Stimulated activated effector memory CD8-positive, alpha-beta T cell treated with anti-CD3 and anti-CD28 coated beads, Interleukin-12 subunit alpha, Interleukin-12 subunit beta, amount 100 ng/mL, for 72 hours (primary cell): Measurements from ENCODE around the gene ATP10A.
"Not testable (repeated sequence)": the region's sequence is repeated elsewhere in the genome, so short reads cannot be mapped to it uniquely, and the experiment has no call there.

ENCODE experiments used
- ATAC-seq: fragments of 150-1000 bp; cut with Tn5 transposase; 2 replicates; pipeline ENCODE4 v1.10.0; 2021
- DNase-seq, 2 donors: peaks; one replicate each; pipeline ENCODE4 v3.0.0; 2021 to 2022; ENCODE audit warnings: low spot score in 2 of 2
- H3K27ac Mint-ChIP-seq: one replicate; pipeline ENCODE4 v1.8.0; 2022; ENCODE audit warnings: mild to moderate bottlenecking, mixed read lengths
- H3K36me3 Mint-ChIP-seq: one replicate; pipeline ENCODE4 v1.8.0; 2022; ENCODE audit warnings: mild to moderate bottlenecking, mixed read lengths
- H3K4me1 Mint-ChIP-seq: one replicate; pipeline ENCODE4 v1.8.0; 2022; ENCODE audit warnings: mixed read lengths
- H3K4me3 Mint-ChIP-seq: one replicate; pipeline ENCODE4 v1.8.0; 2022; ENCODE audit warnings: mild to moderate bottlenecking, mixed read lengths
- H3K9me3 Mint-ChIP-seq: one replicate; pipeline ENCODE4 v1.8.0; 2022; ENCODE audit warnings: mixed read lengths

Gene ATP10A

GRCh38 chr15:25891081-25891480 is 28.0 kb upstream of the ATP10A start:
- H3K27ac Mint-ChIP-seq = no peak overlapping the region
- no peak overlapping the region for H3K4me3 Mint-ChIP-seq

GRCh38 chr15:25890529-25890928 is 27.4 kb upstream of the ATP10A start:
- DNase-seq (no peak), ATAC-seq (no peak)
- Mint-ChIP-seq H3K9me3 (no peaks in the 10 kb centered on the region), H3K36me3 (no peaks in the 10 kb centered on the region), H3K4me1 (no peaks in the 10 kb centered on the region), H3K4me3 (no peak overlapping the region), H3K27ac (no peak overlapping the region)

More at GRCh38 chr15:25891081-25891480, 28.0 kb upstream of the ATP10A start:
- no peaks in the 10 kb centered on the region for H3K36me3 Mint-ChIP-seq
- no peak for ATAC-seq
- H3K4me1 Mint-ChIP-seq = no peaks in the 10 kb centered on the region
- no peak for DNase-seq
- H3K9me3 Mint-ChIP-seq = no peaks in the 10 kb centered on the region

- Mint-ChIP-seq H3K36me3 (no peaks in the 10 kb centered on the region), H3K9me3 (no peaks in the 10 kb centered on the region), H3K4me3 (no peak overlapping the region), H3K27ac (no peak overlapping the region), H3K4me1 (no peaks in the 10 kb centered on the region)
- no peak for DNase-seq
- ATAC-seq = no peak
Measured at GRCh38 chr15:25887870-25888269, 24.7 kb upstream of the ATP10A start.

GRCh38 chr15:25886498-25887140 is 23.5 kb upstream of the ATP10A start:
- no peaks in the 10 kb centered on the region for H3K36me3 Mint-ChIP-seq
- H3K27ac Mint-ChIP-seq = no peak overlapping the region
- DNase-seq (no peak), ATAC-seq (no peak)
- H3K4me3 Mint-ChIP-seq = no peak overlapping the region
- no peaks in the 10 kb centered on the region for H3K9me3 Mint-ChIP-seq
- no peaks in the 10 kb centered on the region for H3K4me1 Mint-ChIP-seq

GRCh38 chr15:25884370-25884769 is 21.2 kb upstream of the ATP10A start:
- Mint-ChIP-seq H3K36me3 (no peaks in the 10 kb centered on the region), H3K4me1 (no peaks in the 10 kb centered on the region), H3K9me3 (no peaks in the 10 kb centered on the region), H3K4me3 (no peak overlapping the region), H3K27ac (no peak overlapping the region)
- DNase-seq = no peak
- ATAC-seq = no peak

- Mint-ChIP-seq H3K27ac (no peak overlapping the region), H3K4me3 (no peak overlapping the region), H3K36me3 (no peaks in the 10 kb centered on the region), H3K9me3 (no peaks in the 10 kb centered on the region), H3K4me1 (no peaks in the 10 kb centered on the region)
- no peak for ATAC-seq
- no peak for DNase-seq
Measured at GRCh38 chr15:25883463-25884259, 20.5 kb upstream of the ATP10A start.

GRCh38 chr15:25882466-25882865 is 19.3 kb upstream of the ATP10A start:
- Mint-ChIP-seq H3K4me3 (no peak overlapping the region), H3K36me3 (no peaks in the 10 kb centered on the region), H3K9me3 (no peaks in the 10 kb centered on the region), H3K4me1 (no peaks in the 10 kb centered on the region), H3K27ac (no peak overlapping the region)
- ATAC-seq = no peak
- DNase-seq = no peak

- H3K9me3 Mint-ChIP-seq, H3K4me3 Mint-ChIP-seq: not testable (repeated sequence)
Measured at GRCh38 chr15:25880877-25881276, 17.8 kb upstream of the ATP10A start.

GRCh38 chr15:25880411-25880810 is 17.3 kb upstream of the ATP10A start:
- H3K4me3 Mint-ChIP-seq = no peak overlapping the region
- H3K9me3 Mint-ChIP-seq = no peaks in the 10 kb centered on the region
- no peaks in the 10 kb centered on the region for H3K36me3 Mint-ChIP-seq
- DNase-seq (no peak), ATAC-seq (no peak)
- H3K27ac Mint-ChIP-seq = no peak overlapping the region
- H3K4me1 Mint-ChIP-seq = no peaks in the 10 kb centered on the region

More at GRCh38 chr15:25880877-25881276, 17.8 kb upstream of the ATP10A start:
- not testable (repeated sequence) for H3K4me1 Mint-ChIP-seq, H3K36me3 Mint-ChIP-seq, DNase-seq, ATAC-seq, H3K27ac Mint-ChIP-seq

- Mint-ChIP-seq H3K4me3 (no peak overlapping the region), H3K36me3 (no peaks in the 10 kb centered on the region)
Measured at GRCh38 chr15:25879438-25879837, 16.3 kb upstream of the ATP10A start.

GRCh38 chr15:25877681-25878080 is 14.6 kb upstream of the ATP10A start:
- Mint-ChIP-seq H3K4me3 (no peak overlapping the region), H3K27ac (no peak overlapping the region), H3K9me3 (no peaks in the 10 kb centered on the region), H3K4me1 (no peaks in the 10 kb centered on the region), H3K36me3 (no peaks in the 10 kb centered on the region)
- DNase-seq = no peak
- no peak for ATAC-seq

More at GRCh38 chr15:25879438-25879837, 16.3 kb upstream of the ATP10A start:
- ATAC-seq (no peak), DNase-seq (no peak)
- Mint-ChIP-seq H3K27ac (no peak overlapping the region), H3K4me1 (no peaks in the 10 kb centered on the region), H3K9me3 (no peaks in the 10 kb centered on the region)

- Mint-ChIP-seq H3K4me3 (no peak overlapping the region), H3K36me3 (no peaks in the 10 kb centered on the region), H3K4me1 (no peaks in the 10 kb centered on the region), H3K27ac (no peak overlapping the region), H3K9me3 (no peaks in the 10 kb centered on the region)
- DNase-seq (no peak), ATAC-seq (no peak)
Measured at GRCh38 chr15:25876231-25877140, 13.4 kb upstream of the ATP10A start.

GRCh38 chr15:25875566-25875965 is 12.4 kb upstream of the ATP10A start:
- H3K27ac Mint-ChIP-seq = no peak overlapping the region
- H3K9me3 Mint-ChIP-seq = no peaks in the 10 kb centered on the region
- H3K4me3 Mint-ChIP-seq = no peak overlapping the region
- H3K4me1 Mint-ChIP-seq = no peaks in the 10 kb centered on the region
- DNase-seq = no peak
- no peak for ATAC-seq
- H3K36me3 Mint-ChIP-seq = no peaks in the 10 kb centered on the region

GRCh38 chr15:25874379-25874778 is 11.3 kb upstream of the ATP10A start:
- Mint-ChIP-seq H3K27ac (no peak overlapping the region), H3K4me1 (no peaks in the 10 kb centered on the region), H3K9me3 (no peaks in the 10 kb centered on the region), H3K4me3 (no peak overlapping the region), H3K36me3 (no peaks in the 10 kb centered on the region)
- DNase-seq = no peak
- ATAC-seq = no peak

GRCh38 chr15:25871403-25871802 is 8.3 kb upstream of the ATP10A start:
- H3K4me3 Mint-ChIP-seq = no peak overlapping the region
- no peaks in the 10 kb centered on the region for H3K9me3 Mint-ChIP-seq
- no peak overlapping the region for H3K27ac Mint-ChIP-seq
- H3K4me1 Mint-ChIP-seq = no peaks in the 10 kb centered on the region
- ATAC-seq (no peak), DNase-seq (no peak)
- H3K36me3 Mint-ChIP-seq = no peaks in the 10 kb centered on the region
